GM19025 (cell line): ENCODE measurements around the gene KATNB1.
"Not testable (repeated sequence)": the region's sequence is repeated elsewhere in the genome, so short reads cannot be mapped to it uniquely, and the experiment has no call there.

Source experiments
- ATAC-seq: cut with Tn5 transposase; IDR thresholded peaks from one replicate; pipeline ENCODE4 v1.9.1; 2021; ENCODE audit warnings: mild to moderate bottlenecking, low read depth, moderate library complexity; ENCODE audit not compliant: unreplicated experiment

Gene KATNB1

GRCh38 chr16:57700781-57701551, 34.6 kb upstream of the KATNB1 start:
- no peak for ATAC-seq

DNA sequence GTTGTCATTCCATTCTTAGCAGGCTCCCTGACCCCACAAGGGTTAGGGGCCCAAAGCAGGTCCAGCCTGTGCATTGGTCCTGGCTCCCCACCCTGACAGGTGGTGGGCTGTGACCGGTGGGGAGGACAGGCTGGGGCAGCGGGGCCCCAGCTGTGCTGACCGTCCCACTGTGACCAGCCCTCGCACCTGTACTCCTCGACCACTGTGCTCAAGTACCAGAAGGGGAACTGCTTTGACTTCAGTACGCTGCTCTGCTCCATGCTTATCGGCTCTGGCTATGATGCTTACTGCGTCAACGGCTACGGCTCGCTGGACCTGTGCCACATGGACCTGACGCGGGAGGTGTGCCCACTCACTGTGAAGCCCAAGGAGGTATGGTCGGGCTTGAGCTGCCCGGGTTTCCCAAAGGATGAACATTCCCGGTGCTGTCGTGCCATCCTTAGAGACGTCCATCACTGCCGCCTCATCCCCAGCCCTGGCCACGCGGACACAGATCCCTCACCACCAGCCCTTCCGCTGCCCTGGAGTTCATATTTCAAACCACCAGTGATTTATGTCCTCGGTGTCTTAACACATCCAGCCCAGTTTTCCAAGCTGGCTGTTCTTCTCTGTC, 33.7 kb upstream of the KATNB1 start:
- ATAC-seq: no peak

DNA sequence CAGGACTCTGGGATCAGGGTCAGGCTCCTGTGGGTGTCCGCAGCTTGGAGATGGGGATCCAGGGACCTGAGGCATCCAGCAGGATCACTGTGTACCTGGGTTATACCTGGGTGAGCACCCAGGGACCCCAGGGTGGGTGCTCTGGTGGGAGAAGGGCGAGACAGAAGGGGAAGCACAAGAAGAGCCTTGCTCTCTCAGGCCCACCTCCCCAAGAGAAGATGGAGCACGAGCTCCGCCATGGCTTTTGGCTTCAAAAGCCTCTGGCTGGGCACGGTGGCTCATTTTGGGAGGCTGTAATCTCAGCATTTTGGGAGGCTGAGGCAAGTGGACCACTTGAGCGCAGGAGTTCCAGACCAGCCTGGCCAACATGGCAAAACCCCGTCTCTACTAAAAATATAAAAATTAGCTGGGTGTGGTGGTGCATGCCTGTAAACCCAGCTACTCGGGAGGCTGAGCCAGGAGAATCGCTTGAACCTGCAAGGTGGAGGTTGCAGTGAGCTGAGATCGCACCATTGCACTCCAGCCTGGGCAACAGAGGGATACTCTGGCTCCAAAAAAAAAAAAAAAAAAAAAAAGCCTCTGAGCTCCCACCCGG, 32.1 kb upstream of the KATNB1 start:
- no peak for ATAC-seq

- ATAC-seq: no peak
Observed at GRCh38 chr16:57704011-57704904, 31.3 kb upstream of the KATNB1 start.

- ATAC-seq: no peak
Observed at GRCh38 chr16:57704905-57705852, 30.4 kb upstream of the KATNB1 start.

- ATAC-seq: no peak
Observed at GRCh38 chr16:57706717-57707116, 28.9 kb upstream of the KATNB1 start.

GRCh38 chr16:57707331-57707730, 28.2 kb upstream of the KATNB1 start:
- ATAC-seq: no peak

DNA sequence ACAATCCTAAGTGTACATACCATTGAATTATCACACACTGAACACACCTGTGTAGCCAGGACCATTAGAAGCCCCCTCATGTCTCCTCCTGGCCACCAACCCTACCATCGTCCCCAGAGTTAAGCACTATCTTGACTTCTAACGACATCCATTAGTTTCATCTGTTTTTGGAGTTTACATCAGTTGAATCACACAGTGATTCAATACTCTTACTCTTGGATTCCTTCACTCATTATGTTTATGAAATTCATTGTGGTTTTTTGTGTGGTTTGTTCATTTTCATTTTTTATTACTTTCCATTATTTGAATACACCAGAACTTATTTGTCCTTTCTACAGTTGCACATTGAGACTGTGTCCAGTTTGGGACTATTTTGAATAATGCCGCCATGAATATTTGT, 27.4 kb upstream of the KATNB1 start:
- no peak for ATAC-seq

- ATAC-seq: no peak
Observed at GRCh38 chr16:57709663-57710062, 25.9 kb upstream of the KATNB1 start.

DNA sequence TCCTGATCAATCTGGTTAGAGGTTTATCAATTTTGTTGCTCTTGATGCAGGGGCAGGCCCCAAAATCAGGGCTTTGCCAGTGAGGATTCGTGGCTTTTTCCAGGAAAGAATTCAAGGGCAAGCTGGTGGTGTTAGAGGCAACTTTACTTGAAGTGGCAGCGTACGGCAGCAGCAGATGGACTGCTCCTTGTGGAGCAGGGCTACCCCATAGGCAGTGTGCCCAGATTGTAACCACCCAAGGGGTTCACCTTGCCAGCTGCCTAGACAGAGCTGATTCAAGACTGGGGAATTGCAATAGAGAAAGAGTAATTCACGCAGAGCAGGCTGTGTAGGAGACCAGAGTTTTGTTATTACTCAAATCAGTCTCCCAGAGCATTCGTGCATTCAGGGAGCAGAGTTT, 24.2 kb upstream of the KATNB1 start:
- no peak for ATAC-seq

- ATAC-seq: no peak
Observed at GRCh38 chr16:57711993-57712392, 23.6 kb upstream of the KATNB1 start.

GRCh38 chr16:57712569-57712968, 23.0 kb upstream of the KATNB1 start:
- not testable (repeated sequence) for ATAC-seq

- ATAC-seq: no peak
Observed at GRCh38 chr16:57713596-57713995, 22.0 kb upstream of the KATNB1 start.

- no peak for ATAC-seq
Observed at GRCh38 chr16:57714047-57714446, 21.5 kb upstream of the KATNB1 start.

DNA sequence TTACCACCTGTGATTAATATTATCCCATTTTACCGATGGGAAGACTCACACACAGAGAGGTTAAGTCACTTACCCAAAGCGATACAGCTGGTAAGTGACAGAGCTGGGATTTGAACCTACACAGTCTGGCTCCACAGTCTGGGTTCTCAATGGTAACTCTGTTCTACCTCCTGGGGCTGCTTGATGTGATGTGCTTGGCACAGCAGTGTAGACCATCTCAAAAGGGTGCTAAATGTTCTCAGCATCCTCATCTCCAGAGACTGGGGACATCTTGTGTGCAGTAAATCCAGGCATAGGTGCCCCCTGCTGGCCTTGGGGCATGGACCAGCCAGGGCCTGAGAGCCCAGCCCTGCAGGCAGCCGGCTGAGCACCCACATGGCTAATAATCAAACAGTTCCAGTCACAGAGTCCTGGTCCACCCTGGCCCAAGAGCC, 15.4 kb upstream of the KATNB1 start:
- no peak for ATAC-seq

- ATAC-seq: no peak
Observed at GRCh38 chr16:57721356-57722209, 14.0 kb upstream of the KATNB1 start.

- ATAC-seq: no peak
Observed at GRCh38 chr16:57722210-57722499, 13.4 kb upstream of the KATNB1 start.

- no peak for ATAC-seq
Observed at GRCh38 chr16:57722651-57723050, 12.9 kb upstream of the KATNB1 start.

GRCh38 chr16:57723170-57723569, 12.4 kb upstream of the KATNB1 start:
- ATAC-seq: no peak
